CD4-positive, alpha-beta T cell treated with Interleukin-17A for 4 hours (primary cell): Measurements from ENCODE around the gene GRAMD4.

Source experiments
- DNase-seq: peaks from one replicate; pipeline ENCODE4 v3.0.0-alpha.2; 2020; ENCODE audit warnings: mixed read lengths

Gene GRAMD4

DNA sequence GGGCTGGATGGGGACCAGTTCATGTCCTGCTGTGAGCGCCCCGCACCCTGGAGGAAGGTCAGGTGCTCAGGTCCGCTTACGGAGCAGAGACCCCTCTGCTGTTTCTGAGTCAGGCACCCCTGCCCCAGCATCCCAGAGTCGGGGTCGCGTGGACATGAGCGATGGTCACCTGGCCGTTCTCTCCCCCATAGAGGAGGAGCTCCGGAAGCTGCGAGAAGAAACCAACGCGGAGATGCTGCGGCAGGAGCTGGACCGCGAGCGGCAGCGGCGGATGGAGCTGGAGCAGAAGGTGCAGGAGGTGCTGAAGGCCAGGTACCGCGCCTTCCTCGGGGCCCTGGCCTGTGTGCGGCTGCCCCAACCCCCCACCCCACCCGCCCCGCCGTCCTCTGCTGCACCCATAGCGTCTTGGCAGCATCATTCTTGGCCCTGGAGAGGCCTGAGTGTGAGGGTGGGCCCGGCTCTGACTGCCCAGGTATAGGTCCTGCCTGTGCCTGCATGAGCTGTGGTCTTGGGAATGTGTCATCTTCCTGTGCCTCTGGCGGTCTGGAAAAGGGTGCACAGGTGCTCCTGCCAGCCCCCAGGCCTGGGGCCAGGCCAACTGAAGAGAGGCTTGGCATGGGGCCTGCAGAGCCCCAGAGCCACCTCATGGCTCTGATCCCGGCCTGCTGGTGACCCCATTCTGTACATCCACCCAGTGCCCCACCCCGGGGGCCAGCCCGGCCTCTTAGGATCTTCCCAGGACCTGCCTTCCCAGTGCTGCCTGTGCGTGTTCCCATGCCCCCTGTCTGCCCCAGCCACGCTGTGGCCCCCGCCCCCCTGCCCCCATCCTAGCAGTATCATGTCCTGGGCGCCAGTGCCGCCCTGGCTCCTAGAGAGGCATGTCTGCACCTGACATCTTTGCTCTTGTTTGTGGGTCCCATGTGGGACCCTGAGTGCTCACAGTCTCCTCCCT, 38.1 kb downstream of the GRAMD4 start:
- no peak for DNase-seq

DNA sequence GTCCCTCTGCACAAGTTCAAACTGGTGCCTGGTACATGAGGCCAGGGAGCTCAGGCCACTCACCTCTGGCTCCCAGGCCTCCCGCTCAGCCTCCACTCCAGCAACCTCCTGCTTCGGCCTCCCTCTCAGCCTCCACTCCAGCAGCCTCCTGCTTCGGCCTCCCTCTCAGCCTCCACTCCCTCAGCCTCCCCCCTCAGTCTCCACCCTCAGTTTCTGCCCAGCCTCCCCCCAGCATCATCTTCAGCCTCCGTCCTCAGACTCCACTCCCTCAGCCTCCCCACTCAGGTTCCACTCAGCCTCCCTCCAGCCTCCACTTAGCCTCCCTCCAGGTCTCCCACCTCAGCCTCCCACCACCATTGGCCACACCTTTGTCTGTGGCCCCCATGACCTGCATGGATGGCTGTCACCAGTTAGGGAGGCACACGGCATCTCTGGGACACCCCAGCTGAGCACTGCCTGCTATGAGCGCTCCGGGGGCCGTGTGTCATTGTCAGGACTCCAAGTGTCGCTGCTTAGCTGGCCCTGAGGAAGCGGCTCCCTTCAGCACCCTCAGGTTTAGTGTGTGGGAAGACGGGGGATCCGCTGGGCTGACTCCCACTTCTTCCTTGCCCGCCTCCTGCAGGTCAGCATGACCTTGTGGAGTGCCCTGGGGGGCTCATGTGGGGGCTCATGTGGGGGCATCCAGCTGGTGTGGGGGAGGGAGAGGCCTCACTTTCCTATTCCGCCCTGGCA, 39.0 kb downstream of the GRAMD4 start:
- DNase-seq = no peak

DNA sequence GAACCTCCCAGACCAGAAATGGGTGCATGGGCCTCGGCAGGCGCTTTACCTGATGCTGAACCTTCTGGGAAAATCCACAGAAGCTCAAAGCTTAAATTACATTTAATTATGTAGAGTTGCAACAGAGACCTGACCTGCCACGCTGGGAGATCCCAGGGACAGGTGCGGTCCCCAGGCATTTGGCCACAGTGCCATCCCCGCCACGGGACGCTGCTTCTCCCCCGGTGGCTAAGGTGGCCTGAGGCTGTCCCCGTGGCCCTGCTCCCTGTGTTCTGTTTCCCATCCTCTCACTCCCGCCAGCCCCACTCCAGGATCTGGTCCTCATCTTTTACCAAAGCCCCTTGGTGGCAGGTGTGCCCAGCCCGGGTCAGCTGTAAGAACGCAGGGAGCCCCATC, 39.6 kb downstream of the GRAMD4 start:
- DNase-seq = no peak

DNA sequence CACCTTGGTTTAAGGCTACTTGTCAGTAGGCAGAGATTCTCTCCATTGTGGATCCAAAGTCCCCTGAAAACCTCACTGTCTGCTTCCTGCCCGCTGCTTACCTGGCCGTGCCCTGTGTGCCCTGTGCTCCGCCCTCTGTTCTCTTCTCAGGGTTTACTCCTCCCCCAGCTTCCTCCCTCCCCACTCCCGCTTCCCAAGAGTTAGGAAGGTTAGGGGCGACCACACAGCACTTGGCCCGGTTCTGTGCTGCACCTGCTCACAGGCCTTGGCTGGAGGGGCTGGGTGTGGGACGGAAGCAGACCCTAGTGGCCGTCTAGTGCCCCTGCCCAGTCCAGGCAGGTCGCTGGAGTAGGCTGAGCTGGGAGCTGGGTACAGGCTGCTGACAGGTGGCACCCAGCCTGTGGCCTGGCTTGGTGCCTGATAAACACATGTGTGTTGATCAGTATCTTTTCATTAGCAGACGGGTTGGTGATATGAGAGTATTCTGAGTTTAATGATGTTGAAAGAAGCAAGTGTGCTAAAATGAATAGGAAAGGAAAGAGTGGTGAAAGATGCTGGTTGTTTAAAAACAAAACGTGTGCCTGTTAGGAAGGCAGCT, 40.5 kb downstream of the GRAMD4 start:
- peak; percentile 48 for DNase-seq

DNA sequence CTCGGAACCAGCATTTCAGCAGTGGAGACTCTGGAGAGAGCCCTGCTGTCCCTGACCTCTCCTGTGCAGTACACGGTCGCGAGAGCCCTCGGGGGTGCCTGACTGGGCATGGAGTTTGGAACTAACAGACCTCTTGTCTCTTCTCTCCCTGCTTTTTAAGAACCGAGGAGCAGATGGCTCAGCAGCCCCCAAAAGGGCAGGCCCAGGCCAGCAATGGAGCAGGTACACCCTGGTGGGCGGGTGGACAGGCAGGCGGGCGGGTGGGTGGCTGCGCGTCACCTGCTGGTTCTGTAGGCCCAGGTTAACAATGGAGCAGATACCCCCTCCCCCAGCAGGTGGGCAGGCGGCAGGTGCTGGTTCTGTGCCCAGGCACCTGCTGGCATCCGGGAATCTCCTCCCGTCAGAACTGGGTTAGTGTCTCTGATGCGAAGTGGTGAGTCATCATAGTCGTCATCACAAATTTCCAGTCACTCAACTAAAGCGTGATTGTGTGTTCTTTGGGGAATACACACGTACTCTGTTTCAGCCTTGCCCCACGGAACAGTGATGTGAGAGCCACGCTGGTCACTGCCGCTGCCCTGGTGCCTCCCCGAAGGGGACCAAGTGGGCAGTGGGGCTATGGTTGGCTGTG, 41.1 kb downstream of the GRAMD4 start:
- peak; percentile 59 for DNase-seq

DNA sequence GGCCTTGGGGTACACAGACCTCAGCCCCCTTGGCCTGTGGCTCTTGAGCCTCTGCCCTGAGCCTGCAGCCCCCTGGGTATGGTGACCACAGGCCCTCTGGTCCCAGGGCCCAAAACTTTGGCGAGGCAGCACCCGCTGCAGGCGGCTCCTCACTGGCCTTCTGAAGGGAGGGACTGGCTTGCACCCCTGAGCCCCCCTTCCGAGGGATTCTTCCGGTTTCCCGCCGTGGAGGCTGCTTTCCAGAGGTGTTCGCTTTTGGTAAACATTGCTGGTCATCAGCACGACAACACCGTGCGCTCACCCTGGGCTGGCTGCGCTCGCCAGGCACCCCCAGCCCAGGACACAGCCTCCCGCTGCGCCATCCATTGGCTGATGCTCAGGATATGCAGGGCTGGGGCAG, 42.0 kb downstream of the GRAMD4 start:
- no peak for DNase-seq

DNA sequence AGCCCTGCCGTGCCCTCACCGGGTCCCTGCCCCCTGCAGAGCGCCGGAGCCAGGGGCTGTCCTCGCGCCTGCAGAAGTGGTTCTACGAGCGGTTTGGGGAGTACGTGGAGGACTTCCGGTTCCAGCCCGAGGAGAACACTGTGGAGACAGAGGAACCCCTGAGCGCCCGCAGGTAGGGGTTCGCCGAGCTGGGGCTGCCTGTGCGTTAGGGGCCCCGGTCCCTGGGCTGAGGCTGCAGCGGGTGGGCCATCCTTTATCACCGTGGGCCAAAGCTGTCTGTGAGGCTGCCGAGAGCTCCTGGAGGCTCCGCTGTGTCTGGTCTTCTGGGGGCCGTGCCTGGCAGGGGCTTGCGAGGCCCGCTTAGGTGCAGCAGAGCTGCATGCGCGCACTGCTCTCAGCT, 42.8 kb downstream of the GRAMD4 start:
- DNase-seq = no peak

DNA sequence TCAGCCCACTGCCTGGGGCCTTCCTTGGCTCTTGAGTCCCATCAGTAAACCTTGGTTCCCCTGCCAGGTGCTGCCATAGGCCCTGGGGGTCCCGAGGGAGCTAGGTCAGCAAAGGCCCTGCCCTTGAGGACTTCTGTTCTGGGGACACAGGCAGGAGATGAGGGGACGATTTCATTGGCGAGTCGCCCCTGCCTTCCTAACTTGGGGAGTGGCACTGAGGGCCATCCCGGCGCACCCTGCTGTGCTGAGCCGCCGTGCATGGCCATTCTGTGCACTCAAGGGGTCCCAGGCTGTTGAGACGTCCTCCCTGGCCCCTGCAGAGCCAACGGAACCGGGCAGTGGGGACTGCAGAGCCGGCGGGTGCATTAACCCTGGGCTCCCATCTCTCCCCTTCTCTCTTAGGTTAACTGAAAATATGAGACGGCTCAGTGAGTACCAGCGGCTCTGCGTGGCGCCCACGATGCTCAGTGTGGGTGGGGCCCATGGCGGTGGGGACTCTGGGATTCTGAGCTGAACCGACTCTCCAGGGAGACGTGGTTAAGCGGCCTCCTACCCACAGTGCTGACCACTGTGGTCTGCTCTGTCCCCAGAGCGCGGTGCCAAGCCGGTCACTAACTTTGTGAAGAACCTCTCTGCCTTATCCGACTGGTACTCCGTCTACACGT, 43.4 kb downstream of the GRAMD4 start:
- DNase-seq = no peak

DNA sequence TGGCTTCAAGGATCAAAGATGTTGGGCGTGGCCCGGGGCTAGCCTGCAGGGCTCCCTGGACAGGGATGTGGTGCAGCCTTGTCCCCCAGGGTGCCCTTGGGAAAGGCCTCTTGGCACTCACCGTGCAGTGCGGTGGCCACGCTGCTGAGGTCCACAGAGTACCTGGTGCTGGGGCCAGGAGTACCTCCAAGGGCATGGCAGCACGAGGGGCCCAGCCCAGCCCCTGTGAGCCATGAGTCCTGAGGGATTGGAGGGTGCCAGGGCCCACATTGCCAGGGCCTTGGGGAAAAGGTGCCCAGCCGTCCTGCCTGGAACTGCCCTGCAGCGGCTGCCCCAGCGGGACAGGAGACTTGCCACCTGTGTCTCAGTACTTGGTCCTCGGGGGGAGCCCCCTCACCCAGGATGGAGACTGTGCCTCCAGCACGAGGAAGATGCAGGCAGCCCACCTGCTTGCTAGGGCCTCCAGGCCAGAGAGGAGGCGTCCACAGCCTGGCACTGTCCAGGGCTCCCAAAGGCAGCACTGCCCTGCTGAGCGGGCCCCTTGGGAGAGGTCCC, 44.2 kb downstream of the GRAMD4 start:
- DNase-seq = no peak

DNA sequence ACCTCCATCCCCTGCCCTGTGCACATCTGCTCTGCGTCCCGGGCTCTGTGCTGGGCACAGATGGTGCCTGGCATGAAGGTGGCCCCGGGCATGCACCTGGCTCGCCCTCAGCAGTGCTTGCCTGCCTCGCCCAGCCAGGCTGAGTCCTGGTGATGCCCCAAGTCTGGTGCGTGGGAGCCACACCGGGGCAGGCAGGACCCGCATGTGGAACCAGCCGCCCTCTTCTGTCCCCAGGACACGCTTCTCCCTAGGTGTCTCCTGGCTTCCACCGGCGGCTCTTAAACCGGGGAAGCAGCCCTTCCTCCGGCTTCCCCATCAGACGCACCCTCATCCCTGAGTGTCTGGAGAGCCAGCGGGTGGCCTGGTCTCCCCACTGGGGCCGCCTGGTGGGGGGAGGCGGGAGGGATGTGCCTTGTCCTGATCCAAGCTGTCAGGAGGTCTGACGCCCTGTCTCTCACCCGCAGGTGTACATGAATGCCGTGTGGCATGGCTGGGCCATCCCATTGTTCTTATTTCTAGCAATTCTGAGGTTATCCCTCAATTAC, 45.0 kb downstream of the GRAMD4 start:
- no peak for DNase-seq

DNA sequence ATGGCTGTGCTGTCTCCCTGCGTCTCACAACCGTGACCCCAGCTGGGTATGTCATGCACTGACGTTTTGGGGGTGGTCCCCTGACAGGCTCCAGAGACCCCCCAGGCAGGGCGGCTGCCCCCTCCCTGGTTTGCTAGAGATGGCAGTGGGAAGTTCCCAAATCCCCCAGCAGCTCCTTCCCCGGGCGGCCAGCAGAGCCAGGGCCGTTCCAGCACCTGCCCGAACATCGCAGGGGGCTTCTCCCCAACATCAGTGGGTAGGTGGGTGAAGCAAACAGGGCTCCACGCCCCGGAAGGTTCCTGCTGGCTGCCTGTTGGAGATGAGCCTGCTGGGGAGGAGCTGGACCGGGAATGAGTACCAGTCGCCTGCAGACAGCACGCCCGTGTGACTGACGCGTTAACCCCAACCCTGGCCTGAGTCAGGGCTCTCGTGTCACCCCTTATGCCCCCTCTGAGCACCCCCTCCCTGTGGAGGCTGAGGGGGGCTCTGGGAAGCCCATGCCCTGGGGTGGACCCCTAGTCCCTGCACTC, 45.6 kb downstream of the GRAMD4 start:
- no peak for DNase-seq

DNA sequence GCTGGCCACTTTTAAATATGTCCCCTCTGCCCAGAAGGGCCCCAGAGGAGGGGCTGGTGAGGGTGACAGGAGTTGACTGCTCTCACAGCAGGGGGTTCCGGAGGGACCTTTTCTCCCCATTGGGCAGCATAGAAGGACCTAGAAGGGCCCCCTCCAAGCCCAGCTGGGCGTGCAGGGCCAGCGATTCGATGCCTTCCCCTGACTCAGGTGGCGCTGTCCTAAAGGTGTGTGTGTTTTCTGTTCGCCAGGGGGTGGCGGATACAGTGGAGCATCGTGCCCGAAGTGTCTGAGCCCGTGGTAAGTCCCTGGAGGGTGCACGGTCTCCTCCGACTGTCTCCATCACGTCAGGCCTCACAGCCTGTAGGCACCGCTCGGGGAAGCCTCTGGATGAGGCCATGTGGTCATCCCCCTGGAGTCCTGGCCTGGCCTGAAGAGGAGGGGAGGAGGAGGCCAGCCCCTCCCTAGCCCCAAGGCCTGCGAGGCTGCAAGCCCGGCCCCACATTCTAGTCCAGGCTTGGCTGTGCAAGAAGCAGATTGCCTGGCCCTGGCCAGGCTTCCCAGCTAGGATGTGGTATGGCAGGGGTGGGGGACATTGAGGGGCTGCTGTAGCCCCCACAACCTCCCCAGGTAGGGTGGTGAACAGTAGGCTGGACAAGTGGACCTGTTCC, 46.5 kb downstream of the GRAMD4 start:
- no peak for DNase-seq

DNA sequence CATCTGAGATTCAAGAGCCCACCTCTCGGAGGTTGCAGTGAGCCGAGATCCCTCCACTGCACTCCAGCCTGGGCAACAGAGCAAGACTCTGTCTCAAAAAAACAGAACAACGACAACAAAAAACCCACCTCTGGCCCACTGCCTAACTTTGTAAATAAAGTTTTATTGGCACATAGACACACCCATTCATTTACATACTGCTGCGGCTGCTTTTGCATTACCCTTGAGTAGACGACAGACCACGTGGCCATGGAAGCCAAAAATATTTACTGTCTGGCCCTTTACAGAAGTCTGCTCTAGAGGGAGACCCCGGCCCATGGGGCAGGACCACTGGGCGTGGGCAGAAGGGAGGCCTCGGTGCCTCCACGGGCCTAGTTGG, 47.0 kb downstream of the GRAMD4 start:
- no peak for DNase-seq

DNA sequence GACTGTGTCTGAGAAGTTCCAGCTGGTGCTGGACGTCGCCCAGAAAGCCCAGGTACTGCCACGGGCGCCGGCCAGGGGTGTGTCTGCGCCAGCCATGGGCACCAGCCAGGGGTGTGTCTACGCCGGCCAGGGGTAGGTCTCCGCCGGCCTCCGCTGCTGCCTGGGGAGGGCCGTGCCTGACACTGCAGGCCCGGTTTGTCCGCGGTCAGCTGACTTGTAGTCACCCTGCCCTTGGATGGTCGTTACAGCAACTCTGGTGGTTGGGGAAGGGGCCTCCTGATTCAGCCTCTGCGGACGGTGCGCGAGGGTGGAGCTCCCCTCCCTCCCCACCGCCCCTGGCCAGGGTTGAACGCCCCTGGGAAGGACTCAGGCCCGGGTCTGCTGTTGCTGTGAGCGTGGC, 47.9 kb downstream of the GRAMD4 start:
- DNase-seq = no peak

DNA sequence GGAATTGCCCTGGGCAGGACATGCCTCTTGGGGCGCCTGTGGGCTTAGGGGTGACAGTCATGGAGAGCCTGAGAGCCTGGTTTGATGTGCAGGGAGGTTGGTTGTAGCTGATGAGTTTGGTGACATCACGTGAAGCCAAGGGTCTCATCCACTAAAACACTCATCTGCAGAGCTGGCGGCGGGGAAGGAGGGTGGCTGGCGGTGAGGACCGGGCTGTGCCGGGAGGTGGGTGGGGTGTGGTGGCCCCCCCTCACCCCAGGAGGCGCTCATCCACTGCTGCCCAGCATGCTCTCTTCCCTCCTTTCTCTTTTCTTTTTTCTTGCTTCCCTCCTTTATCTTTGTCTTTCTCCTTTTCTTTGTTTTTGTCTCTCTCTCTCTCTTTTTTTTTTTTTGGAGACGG, 49.0 kb downstream of the GRAMD4 start:
- DNase-seq = no peak

DNA sequence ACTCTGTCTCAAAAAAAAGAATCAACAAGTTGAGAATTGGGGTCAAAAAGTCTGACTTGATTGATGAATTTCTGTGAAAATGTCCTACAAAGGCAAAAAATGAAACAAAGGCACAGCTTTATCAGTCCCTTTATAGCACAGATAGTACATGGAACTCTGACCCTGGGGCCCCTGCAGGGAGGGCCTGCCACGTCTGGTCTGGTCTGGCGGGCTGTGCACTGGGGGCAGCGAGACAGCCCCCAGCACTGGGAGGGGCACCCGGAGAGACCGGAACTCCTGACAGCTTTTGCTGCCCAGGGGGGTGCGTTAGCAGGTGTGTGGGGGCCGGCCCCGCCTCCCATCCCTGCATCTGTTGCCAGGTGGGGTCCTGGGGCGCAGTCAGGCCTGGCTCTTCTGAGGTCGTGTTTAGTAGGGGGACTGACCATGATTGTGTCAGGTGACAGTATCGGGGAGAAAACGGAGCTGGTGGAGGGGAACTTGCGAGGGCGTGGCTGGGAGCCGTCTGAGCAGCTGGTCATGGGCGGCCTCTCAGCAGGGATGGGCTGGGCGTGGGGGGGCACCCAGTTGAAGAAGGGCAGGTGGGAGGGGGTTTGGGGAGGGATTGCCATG, 51.7 kb downstream of the GRAMD4 start:
- no peak for DNase-seq

DNA sequence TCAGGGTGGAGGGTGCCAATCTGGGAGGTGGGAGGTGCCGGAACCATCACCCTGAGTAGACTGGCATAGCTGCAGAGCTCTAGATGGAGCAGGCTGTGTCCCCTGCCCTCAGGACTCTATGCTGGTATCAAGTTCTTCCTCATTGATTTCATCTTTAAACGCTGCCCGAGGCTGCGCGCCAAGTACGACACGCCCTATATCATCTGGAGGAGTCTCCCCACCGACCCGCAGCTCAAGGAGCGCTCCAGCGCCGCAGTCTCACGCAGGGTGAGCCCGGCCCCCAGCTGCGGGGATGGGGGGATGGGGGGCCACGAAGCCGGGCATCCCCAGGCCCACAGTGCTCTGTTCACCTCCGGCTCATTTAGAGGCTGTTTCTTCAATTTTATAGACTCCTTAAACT, 52.5 kb downstream of the GRAMD4 start:
- DNase-seq = no peak

DNA sequence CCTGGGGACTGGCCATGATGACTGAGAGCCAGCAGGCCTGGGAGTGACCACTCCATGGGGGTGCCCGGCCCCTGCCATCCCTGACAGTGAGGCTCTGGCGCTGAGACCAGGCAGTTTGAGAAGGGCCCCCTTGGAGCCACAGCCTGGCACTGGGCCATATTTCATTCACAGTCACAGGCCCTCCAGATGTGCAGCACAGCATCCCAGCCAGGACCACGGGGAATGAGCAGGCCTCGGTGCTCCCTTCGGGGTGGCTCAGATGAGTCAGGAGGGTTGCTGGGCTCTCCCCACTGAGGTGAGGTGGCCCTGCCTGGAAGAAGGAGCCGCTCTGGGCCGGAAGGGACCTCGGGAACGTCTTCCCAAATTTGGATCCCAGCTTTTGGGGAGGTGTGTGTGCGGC, 53.0 kb downstream of the GRAMD4 start:
- DNase-seq = no peak

DNA sequence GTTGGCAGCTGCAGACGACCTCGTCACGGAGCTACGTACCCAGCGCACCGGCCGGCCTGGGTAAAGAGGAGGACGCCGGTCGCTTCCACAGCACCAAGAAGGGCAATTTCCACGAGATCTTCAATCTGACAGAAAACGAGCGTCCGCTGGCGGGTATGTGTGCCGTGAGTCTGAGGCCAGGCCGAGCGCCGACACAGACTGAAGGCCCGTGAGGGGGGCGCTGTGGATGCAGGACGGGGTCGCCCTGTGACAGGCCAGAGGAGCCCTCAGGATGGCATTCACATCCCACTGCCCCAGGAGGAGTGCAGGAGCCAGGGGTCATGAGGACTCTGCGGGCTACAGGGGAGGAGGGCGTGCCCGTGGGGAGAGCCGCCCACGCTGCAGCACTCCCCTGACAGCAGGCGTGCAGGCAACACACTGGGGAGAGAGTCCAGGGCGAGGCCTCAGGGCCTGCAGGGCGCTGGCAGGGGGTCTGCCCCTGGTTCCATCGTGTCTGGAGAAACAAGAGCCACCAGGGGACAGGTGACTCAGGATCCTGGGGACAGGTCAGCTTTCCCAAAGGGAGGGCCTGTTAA, 53.6 kb downstream of the GRAMD4 start:
- DNase-seq = peak; percentile 41

DNA sequence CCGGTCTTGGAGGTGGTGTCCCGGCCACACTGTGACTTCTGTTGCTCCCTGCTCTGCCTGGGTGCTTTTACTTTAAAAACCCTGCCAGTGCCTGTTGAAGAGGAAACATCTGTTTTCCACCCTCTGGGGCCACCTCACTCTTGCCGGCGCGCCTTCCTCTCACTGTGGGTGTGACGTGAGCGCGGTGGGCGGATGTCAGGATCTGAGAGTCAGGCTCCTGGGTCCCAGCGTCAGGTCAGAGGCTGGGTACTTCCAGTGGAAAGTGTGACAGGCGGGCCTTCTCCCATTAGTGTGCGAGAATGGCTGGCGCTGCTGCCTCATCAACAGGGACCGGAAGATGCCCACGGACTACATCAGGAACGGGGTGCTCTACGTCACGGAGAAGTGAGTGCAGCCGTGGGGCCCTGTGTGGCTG, 54.2 kb downstream of the GRAMD4 start:
- peak; percentile 89 for DNase-seq
